H9 (cell line): ENCODE data around the gene IRF2BP1. TPM values are rescaled to one million over a fixed set of nuclear protein-coding genes. Genes with fewer than 3 reads are reported as not detected.

Experiments used
- DNase-seq: peaks from one replicate; pipeline ENCODE4 v3.0.0-alpha.2; 2017
- H2AFZ ChIP-seq: one replicate; pipeline ENCODE4 v1.6.1; 2013; ENCODE audit warnings: mild to moderate bottlenecking, low read length, control low read depth, moderate library complexity
- H2AK5ac ChIP-seq: 2 replicates; pipeline ENCODE4 v1.6.1; 2013; ENCODE audit warnings: low read length, control low read depth, mixed read lengths; ENCODE audit not compliant: insufficient read length
- H2BK120ac ChIP-seq: one replicate; pipeline ENCODE4 v1.6.1; 2013; ENCODE audit warnings: low read depth, mild to moderate bottlenecking, low read length, control low read depth, inconsistent platforms; ENCODE audit not compliant: poor library complexity, severe bottlenecking
- H2BK12ac ChIP-seq: 2 replicates; pipeline ENCODE4 v1.6.1; 2013; ENCODE audit warnings: low read length, control low read depth, mixed read lengths, low read depth; ENCODE audit not compliant: insufficient read length
- H2BK15ac ChIP-seq: 2 replicates; pipeline ENCODE4 v1.6.1; 2013; ENCODE audit warnings: low read depth, low read length, control low read depth
- H2BK20ac ChIP-seq: one replicate; pipeline ENCODE4 v1.6.1; 2013; ENCODE audit warnings: low read depth, mild to moderate bottlenecking, low read length, control low read depth, inconsistent platforms; ENCODE audit not compliant: poor library complexity, severe bottlenecking
- H2BK5ac ChIP-seq: 2 replicates; pipeline ENCODE4 v1.6.1; 2013; ENCODE audit warnings: low read length, control low read depth, mixed read lengths; ENCODE audit not compliant: insufficient read length
- H3K14ac ChIP-seq: 2 replicates; pipeline ENCODE4 v1.6.1; 2013; ENCODE audit warnings: low read length, control low read depth; ENCODE audit not compliant: insufficient read depth
- H3K18ac ChIP-seq: 2 replicates; pipeline ENCODE4 v1.6.1; 2013; ENCODE audit warnings: low read depth, mild to moderate bottlenecking, mixed read lengths, low read length, control low read depth; ENCODE audit not compliant: insufficient read length
- H3K23ac ChIP-seq: 2 replicates; pipeline ENCODE4 v1.6.1; 2013; ENCODE audit warnings: low read length, control low read depth, mixed read lengths, low read depth; ENCODE audit not compliant: insufficient read length
- H3K23me2 ChIP-seq: 2 replicates; pipeline ENCODE4 v1.6.1; 2013; ENCODE audit warnings: low read depth, mild to moderate bottlenecking, mixed read lengths, low read length, control low read depth; ENCODE audit not compliant: insufficient read length, poor library complexity, severe bottlenecking
- H3K27ac ChIP-seq: 2 replicates; pipeline ENCODE4 v1.5.1; 2013; ENCODE audit warnings: low read length, control low read depth, mixed read lengths, low read depth; ENCODE audit not compliant: insufficient read length
- H3K27me3 ChIP-seq: 2 replicates; pipeline ENCODE4 v1.6.1; 2013; ENCODE audit warnings: low read length, control low read depth, inconsistent platforms; ENCODE audit not compliant: insufficient read depth
- H3K4ac ChIP-seq: 2 replicates; pipeline ENCODE4 v1.6.1; 2013; ENCODE audit warnings: low read depth, mild to moderate bottlenecking, control low read depth, inconsistent platforms, low read length, moderate library complexity
- H3K4me1 ChIP-seq: 2 replicates; pipeline ENCODE4 v1.6.1; 2013; ENCODE audit warnings: low read length, control low read depth, inconsistent platforms; ENCODE audit not compliant: insufficient read depth
- H3K4me2 ChIP-seq: 2 replicates; pipeline ENCODE4 v1.6.1; 2013; ENCODE audit warnings: low read length, control low read depth, mixed read lengths; ENCODE audit not compliant: insufficient read length, insufficient read depth
- H3K56ac ChIP-seq: 2 replicates; pipeline ENCODE4 v1.6.1; 2013; ENCODE audit warnings: low read depth, mild to moderate bottlenecking, mixed read lengths, low read length, control low read depth; ENCODE audit not compliant: insufficient read length
- H3K79me1 ChIP-seq: 2 replicates; pipeline ENCODE4 v1.6.1; 2013; ENCODE audit warnings: low read depth, mild to moderate bottlenecking, moderate library complexity, low read length, control low read depth, inconsistent platforms; ENCODE audit not compliant: insufficient read depth, poor library complexity, severe bottlenecking
- H3K79me2 ChIP-seq: 2 replicates; pipeline ENCODE4 v1.6.1; 2013; ENCODE audit warnings: low read length, control low read depth, inconsistent platforms; ENCODE audit not compliant: insufficient read depth
- H3K9ac ChIP-seq: 2 replicates; pipeline ENCODE4 v1.6.1; 2013; ENCODE audit warnings: low read length, control low read depth, mixed read lengths; ENCODE audit not compliant: insufficient read length; ENCODE audit errors: extremely low read depth
- H3K9me3 ChIP-seq: one replicate; pipeline ENCODE4 v1.6.1; 2013; ENCODE audit warnings: low read depth, low read length, inconsistent platforms; ENCODE audit not compliant: control insufficient read depth
- H3T11ph ChIP-seq: one replicate; pipeline ENCODE4 v1.6.1; 2013; ENCODE audit warnings: mild to moderate bottlenecking, low read length, control low read depth, inconsistent platforms
- H4K20me1 ChIP-seq: one replicate; pipeline ENCODE4 v1.6.1; 2013; ENCODE audit not compliant: control insufficient read depth, insufficient read length, insufficient read depth
- H4K5ac ChIP-seq: 2 replicates; pipeline ENCODE4 v1.6.1; 2013; ENCODE audit warnings: low read depth, mild to moderate bottlenecking, mixed read lengths, low read length, control low read depth; ENCODE audit not compliant: insufficient read length
- H4K8ac ChIP-seq: replicated peaks from 2 replicates; pipeline ENCODE4 v1.6.1; 2013; ENCODE audit warnings: low read length, control low read depth, mixed read lengths, low read depth; ENCODE audit not compliant: insufficient read length
- H4K91ac ChIP-seq: 2 replicates; pipeline ENCODE4 v1.6.1; 2013; ENCODE audit warnings: low read depth, mild to moderate bottlenecking, moderate library complexity, mixed read lengths, low read length, control low read depth; ENCODE audit not compliant: insufficient read length
- H3K27ac Mint-ChIP-seq, 3 experiments: 2 replicates in 2 of 3; 3 replicates in 1 of 3; pipeline ENCODE4 v1.8.0; 2020 to 2021; ENCODE audit warnings: mixed read lengths in 3 of 3, mild to moderate bottlenecking in 1 of 3, moderate library complexity in 1 of 3
- H3K27me3 Mint-ChIP-seq: 2 replicates; pipeline ENCODE4 v1.8.0; 2021; ENCODE audit warnings: low read depth, mild to moderate bottlenecking, moderate library complexity, mixed read lengths
- H3K36me3 Mint-ChIP-seq, 3 experiments: 2 replicates in 2 of 3; 3 replicates in 1 of 3; pipeline ENCODE4 v1.8.0; 2020 to 2021; ENCODE audit warnings: low read depth in 3 of 3, mixed read lengths in 3 of 3; ENCODE audit not compliant: insufficient read depth in 1 of 3
- H3K4me1 Mint-ChIP-seq, 2 experiments: 2 replicates each; pipeline ENCODE4 v1.8.0; 2020; ENCODE audit warnings: mixed read lengths in 2 of 2
- H3K4me3 Mint-ChIP-seq, 2 experiments: 2 replicates in 1 of 2; 3 replicates in 1 of 2; pipeline ENCODE4 v1.8.0; 2020 to 2021; ENCODE audit warnings: mild to moderate bottlenecking in 2 of 2, mixed read lengths in 2 of 2, moderate library complexity in 1 of 2
- H3K9me3 Mint-ChIP-seq, 2 experiments: 2 replicates in 1 of 2; 3 replicates in 1 of 2; pipeline ENCODE4 v1.8.0; 2020; ENCODE audit warnings: mild to moderate bottlenecking in 2 of 2, mixed read lengths in 2 of 2, moderate library complexity in 1 of 2
- WGBS: extraction: QIAGEN DNeasy Blood & Tissue Kit; methylation state at CpG from one replicate; pipeline ENCODE4 v1.1.7; 2013; ENCODE audit warnings: missing lambda C conversion rate, low lambda C conversion rate, mixed read lengths; ENCODE audit not compliant: insufficient read length; ENCODE audit errors: extremely low coverage; 5-methylcytosine and 5-hydroxymethylcytosine counted together
- total RNA-seq: library from RNA; stranded (reverse); gene quantifications from 2 replicates; pipeline ENCODE4 v1.2.1, GENCODE V29; 2021
- TF ChIP-seq, protein P1 (sequence below): fragments of 200-600 bp; sonication (generic); conservative IDR thresholded peaks from 3 replicates; pipeline ENCODE4 v1.8.0; 2021; ENCODE audit warnings: antibody characterized with exemption, mild to moderate bottlenecking

IRF2BP1 gene
- total RNA-seq, 1 experiment from 2014 or later: 28.2 TPM

- H3K56ac ChIP-seq: no peak overlapping the region
- H2BK12ac ChIP-seq: no peak overlapping the region
- H4K91ac ChIP-seq: no peak overlapping the region
- no peak overlapping the region for H2AFZ ChIP-seq
- H3T11ph ChIP-seq: no peak overlapping the region
- H2BK20ac ChIP-seq: no peak overlapping the region
- TF ChIP-seq, protein P1, sequence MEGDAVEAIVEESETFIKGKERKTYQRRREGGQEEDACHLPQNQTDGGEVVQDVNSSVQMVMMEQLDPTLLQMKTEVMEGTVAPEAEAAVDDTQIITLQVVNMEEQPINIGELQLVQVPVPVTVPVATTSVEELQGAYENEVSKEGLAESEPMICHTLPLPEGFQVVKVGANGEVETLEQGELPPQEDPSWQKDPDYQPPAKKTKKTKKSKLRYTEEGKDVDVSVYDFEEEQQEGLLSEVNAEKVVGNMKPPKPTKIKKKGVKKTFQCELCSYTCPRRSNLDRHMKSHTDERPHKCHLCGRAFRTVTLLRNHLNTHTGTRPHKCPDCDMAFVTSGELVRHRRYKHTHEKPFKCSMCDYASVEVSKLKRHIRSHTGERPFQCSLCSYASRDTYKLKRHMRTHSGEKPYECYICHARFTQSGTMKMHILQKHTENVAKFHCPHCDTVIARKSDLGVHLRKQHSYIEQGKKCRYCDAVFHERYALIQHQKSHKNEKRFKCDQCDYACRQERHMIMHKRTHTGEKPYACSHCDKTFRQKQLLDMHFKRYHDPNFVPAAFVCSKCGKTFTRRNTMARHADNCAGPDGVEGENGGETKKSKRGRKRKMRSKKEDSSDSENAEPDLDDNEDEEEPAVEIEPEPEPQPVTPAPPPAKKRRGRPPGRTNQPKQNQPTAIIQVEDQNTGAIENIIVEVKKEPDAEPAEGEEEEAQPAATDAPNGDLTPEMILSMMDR: no peak
- H3K4me2 ChIP-seq: no peak overlapping the region
- no peak overlapping the region for H3K18ac ChIP-seq
- no peak overlapping the region for H2BK5ac ChIP-seq
- no peaks in the 10 kb centered on the region for H3K27me3 ChIP-seq
- DNase-seq: no peak
- H3K27ac Mint-ChIP-seq: no peak overlapping the region
- H4K5ac ChIP-seq: no peak overlapping the region
- H2BK120ac ChIP-seq: no peak overlapping the region
- no peak overlapping the region for H2AK5ac ChIP-seq
- no peak overlapping the region; the same call in 1 of the 2 replicates for H3K14ac ChIP-seq
- peaks cover 0 to 2% (median under 1%) of the 10 kb centered on the region in 3 experiments; a peak in 1 of 7 replicates for H3K36me3 Mint-ChIP-seq
- no CpG with 5 or more reads among the region's 8 CpGs for WGBS
- no peaks in the 10 kb centered on the region for H3K9me3 Mint-ChIP-seq
- H3K23me2 ChIP-seq: peaks cover 14% of the 10 kb centered on the region
- no peaks in the 10 kb centered on the region for H3K79me2 ChIP-seq
- H3K4me1 Mint-ChIP-seq: peaks cover 42 to 59% of the 10 kb centered on the region in 2 experiments
- no peaks in the 10 kb centered on the region for H3K79me1 ChIP-seq
- no peak overlapping the region for H3K4me3 Mint-ChIP-seq
- no peak overlapping the region for H2BK15ac ChIP-seq
- H3K4me1 ChIP-seq: peaks cover 2% of the 10 kb centered on the region; the same call in 1 of the 2 replicates
- H3K27me3 Mint-ChIP-seq: peaks cover 4% of the 10 kb centered on the region
- H3K27ac ChIP-seq: no peak overlapping the region
- no peak overlapping the region for H3K4ac ChIP-seq
- H4K8ac ChIP-seq: no peak overlapping the region
- no peak overlapping the region for H3K9ac ChIP-seq
- no peaks in the 10 kb centered on the region for H3K9me3 ChIP-seq
- peaks cover 3% of the 10 kb centered on the region for H4K20me1 ChIP-seq
- no peak overlapping the region for H3K23ac ChIP-seq
Observed at GRCh38 chr19:45879055-45879454, 6.9 kb downstream of the IRF2BP1 start.
